WTC11 (cell line): ENCODE measurements around the gene DMD.

Experiments
- CREB1 ChIP-seq: sonication (generic); formaldehyde crosslinking; IDR thresholded peaks from 2 replicates; pipeline ENCODE4 v1.8.0; 2023; ENCODE audit warnings: mild to moderate bottlenecking, missing genetic modification reagents
- JUN ChIP-seq: sonication (generic); formaldehyde crosslinking; IDR thresholded peaks from 2 replicates; pipeline ENCODE4 v1.8.0; 2023; ENCODE audit warnings: mild to moderate bottlenecking, missing genetic modification reagents
- KAT7 ChIP-seq: sonication (generic); formaldehyde crosslinking; IDR thresholded peaks from 2 replicates; pipeline ENCODE4 v1.8.1; 2023; ENCODE audit warnings: missing genetic modification reagents, mild to moderate bottlenecking, borderline replicate concordance
- NR1H2 ChIP-seq: sonication (generic); formaldehyde crosslinking; IDR thresholded peaks from 2 replicates; pipeline ENCODE4 v1.9.0; 2021; ENCODE audit warnings: mild to moderate bottlenecking, moderate library complexity, missing genetic modification reagents
- SP1 ChIP-seq: sonication (generic); formaldehyde crosslinking; conservative IDR thresholded peaks from 2 replicates; pipeline ENCODE4 v1.8.1; 2022; ENCODE audit warnings: missing genetic modification reagents
- TF ChIP-seq, protein P1 (sequence below): sonication (generic); formaldehyde crosslinking; IDR thresholded peaks from 2 replicates; pipeline ENCODE4 v1.8.0; 2022; ENCODE audit warnings: missing genetic modification reagents
- TF ChIP-seq, protein P2 (sequence below): fragments of 200-600 bp; IDR thresholded peaks from 2 replicates; pipeline ENCODE4 v1.8.0; 2022; ENCODE audit warnings: antibody characterized with exemption
- TF ChIP-seq, protein P3 (sequence below): sonication (generic); formaldehyde crosslinking; IDR thresholded peaks from 2 replicates; pipeline ENCODE4 v1.8.0; 2023; ENCODE audit warnings: missing genetic modification reagents
- TF ChIP-seq, protein P4 (sequence below): sonication (generic); formaldehyde crosslinking; IDR thresholded peaks from 2 replicates; pipeline ENCODE4 v1.8.0; 2022; ENCODE audit warnings: mild to moderate bottlenecking, missing genetic modification reagents

DNA sequence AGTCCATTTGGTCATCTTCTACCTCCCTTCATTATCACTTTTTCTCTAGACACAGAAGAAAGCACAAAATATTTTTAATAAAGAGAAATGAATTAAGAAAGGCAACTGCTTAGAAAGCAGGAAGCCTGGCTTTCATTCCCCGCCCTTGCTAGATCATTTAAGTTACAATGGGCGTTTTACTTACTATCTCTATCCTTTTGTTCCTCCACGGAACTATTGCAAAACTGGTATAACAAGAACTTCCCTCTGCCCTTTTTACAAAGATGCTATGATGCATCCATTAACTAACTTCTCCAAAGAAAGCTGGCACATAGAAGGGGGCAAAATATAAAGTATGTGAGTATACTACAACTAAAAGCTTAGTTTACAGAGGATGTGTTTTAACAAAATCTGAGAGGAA, 1705.0 kb downstream of the DMD start:
- TF ChIP-seq CREB1 (CRISPR knock-in tag) (no peak), SP1 (CRISPR knock-in tag) (no peak), KAT7 (CRISPR knock-in tag) (no peak), JUN (CRISPR knock-in tag) (no peak), NR1H2 (CRISPR knock-in tag) (no peak)
- TF ChIP-seq, protein P1, sequence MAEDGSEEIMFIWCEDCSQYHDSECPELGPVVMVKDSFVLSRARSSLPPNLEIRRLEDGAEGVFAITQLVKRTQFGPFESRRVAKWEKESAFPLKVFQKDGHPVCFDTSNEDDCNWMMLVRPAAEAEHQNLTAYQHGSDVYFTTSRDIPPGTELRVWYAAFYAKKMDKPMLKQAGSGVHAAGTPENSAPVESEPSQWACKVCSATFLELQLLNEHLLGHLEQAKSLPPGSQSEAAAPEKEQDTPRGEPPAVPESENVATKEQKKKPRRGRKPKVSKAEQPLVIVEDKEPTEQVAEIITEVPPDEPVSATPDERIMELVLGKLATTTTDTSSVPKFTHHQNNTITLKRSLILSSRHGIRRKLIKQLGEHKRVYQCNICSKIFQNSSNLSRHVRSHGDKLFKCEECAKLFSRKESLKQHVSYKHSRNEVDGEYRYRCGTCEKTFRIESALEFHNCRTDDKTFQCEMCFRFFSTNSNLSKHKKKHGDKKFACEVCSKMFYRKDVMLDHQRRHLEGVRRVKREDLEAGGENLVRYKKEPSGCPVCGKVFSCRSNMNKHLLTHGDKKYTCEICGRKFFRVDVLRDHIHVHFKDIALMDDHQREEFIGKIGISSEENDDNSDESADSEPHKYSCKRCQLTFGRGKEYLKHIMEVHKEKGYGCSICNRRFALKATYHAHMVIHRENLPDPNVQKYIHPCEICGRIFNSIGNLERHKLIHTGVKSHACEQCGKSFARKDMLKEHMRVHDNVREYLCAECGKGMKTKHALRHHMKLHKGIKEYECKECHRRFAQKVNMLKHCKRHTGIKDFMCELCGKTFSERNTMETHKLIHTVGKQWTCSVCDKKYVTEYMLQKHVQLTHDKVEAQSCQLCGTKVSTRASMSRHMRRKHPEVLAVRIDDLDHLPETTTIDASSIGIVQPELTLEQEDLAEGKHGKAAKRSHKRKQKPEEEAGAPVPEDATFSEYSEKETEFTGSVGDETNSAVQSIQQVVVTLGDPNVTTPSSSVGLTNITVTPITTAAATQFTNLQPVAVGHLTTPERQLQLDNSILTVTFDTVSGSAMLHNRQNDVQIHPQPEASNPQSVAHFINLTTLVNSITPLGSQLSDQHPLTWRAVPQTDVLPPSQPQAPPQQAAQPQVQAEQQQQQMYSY (CRISPR knock-in tag) = no peak
- TF ChIP-seq, protein P2, sequence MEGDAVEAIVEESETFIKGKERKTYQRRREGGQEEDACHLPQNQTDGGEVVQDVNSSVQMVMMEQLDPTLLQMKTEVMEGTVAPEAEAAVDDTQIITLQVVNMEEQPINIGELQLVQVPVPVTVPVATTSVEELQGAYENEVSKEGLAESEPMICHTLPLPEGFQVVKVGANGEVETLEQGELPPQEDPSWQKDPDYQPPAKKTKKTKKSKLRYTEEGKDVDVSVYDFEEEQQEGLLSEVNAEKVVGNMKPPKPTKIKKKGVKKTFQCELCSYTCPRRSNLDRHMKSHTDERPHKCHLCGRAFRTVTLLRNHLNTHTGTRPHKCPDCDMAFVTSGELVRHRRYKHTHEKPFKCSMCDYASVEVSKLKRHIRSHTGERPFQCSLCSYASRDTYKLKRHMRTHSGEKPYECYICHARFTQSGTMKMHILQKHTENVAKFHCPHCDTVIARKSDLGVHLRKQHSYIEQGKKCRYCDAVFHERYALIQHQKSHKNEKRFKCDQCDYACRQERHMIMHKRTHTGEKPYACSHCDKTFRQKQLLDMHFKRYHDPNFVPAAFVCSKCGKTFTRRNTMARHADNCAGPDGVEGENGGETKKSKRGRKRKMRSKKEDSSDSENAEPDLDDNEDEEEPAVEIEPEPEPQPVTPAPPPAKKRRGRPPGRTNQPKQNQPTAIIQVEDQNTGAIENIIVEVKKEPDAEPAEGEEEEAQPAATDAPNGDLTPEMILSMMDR = no peak
- TF ChIP-seq, protein P3, sequence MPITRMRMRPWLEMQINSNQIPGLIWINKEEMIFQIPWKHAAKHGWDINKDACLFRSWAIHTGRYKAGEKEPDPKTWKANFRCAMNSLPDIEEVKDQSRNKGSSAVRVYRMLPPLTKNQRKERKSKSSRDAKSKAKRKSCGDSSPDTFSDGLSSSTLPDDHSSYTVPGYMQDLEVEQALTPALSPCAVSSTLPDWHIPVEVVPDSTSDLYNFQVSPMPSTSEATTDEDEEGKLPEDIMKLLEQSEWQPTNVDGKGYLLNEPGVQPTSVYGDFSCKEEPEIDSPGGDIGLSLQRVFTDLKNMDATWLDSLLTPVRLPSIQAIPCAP (CRISPR knock-in tag) = no peak
- TF ChIP-seq, protein P4, sequence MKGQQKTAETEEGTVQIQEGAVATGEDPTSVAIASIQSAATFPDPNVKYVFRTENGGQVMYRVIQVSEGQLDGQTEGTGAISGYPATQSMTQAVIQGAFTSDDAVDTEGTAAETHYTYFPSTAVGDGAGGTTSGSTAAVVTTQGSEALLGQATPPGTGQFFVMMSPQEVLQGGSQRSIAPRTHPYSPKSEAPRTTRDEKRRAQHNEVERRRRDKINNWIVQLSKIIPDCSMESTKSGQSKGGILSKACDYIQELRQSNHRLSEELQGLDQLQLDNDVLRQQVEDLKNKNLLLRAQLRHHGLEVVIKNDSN (CRISPR knock-in tag) = no peak
